Measurements from ENCODE around the gene CCDC116. TPM values are rescaled to one million over a fixed set of nuclear protein-coding genes. Genes with fewer than 3 reads are reported as not detected.
"Not testable (repeated sequence)": the region's sequence is repeated elsewhere in the genome, so short reads cannot be mapped to it uniquely, and the experiment has no call there.

CCDC116 gene
- total RNA-seq (2014; rRNA removed; shearing (Covaris generic)): 0.33 TPM in 1 of 2 replicates, not detected in the other

GRCh38 chr22:21632237-21632895 is at the start of gene CCDC116:
Gene CCDC116, plus strand, starts transcription at chr22:21632760. Its CDS starts 422 bp downstream, at chr22:21633182.
- no peak for DNase-seq (ENCODE audit: low spot score)

DNA sequence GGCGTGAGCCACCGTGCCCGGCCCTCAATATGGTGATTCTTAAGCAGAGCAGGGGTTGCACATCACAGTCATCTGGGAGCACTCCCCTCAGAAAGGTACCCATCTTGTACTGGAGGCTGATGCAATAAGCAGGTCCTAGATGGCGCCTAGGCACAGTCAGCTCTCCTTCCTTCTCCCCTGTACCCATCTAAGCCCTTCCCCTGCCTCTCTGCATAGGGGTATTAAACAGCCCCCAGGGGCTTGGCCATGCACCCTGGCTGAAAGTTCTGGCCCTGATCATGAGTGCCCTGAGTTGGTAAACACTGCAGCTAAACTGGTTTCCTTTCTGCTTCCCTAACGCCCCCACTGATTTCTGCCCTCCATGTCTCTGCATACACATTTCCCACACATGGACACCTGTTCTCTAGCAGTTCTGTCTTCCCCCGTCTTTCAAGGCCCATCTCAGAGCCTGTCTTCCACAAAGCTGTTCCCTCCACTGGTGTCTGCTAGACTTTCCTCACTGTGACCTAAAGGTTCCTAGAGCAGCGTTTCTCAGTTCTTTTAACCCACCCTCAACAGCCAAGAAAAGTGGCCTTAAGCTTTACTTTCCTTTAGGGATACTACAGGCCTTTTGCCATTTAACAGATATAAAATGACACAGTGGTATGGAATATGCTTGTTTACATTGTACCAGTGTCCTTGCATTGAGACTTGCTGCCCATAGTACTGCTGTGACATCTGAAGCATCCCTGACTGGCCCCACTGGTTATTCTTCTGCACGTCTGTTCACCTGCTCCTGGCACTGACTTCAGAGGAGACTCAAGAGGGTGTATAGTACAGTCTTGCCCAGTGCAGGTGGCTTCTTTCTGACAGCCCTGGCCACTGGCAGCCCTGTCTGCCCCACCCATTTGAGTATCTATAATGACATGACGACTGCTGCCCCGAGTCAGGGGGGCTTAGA is 49.5 kb upstream of the CCDC116 start:
- no peak for DNase-seq (ENCODE audit: low spot score)

- no peak for DNase-seq (ENCODE audit: low spot score)
Measured at GRCh38 chr22:21585389-21585788, 47.2 kb upstream of the CCDC116 start.

- DNase-seq (ENCODE audit: low spot score): no peak
Measured at GRCh38 chr22:21587803-21588611, 44.6 kb upstream of the CCDC116 start.

GRCh38 chr22:21589396-21589795 is 43.2 kb upstream of the CCDC116 start:
- DNase-seq (ENCODE audit: low spot score): no peak

DNA sequence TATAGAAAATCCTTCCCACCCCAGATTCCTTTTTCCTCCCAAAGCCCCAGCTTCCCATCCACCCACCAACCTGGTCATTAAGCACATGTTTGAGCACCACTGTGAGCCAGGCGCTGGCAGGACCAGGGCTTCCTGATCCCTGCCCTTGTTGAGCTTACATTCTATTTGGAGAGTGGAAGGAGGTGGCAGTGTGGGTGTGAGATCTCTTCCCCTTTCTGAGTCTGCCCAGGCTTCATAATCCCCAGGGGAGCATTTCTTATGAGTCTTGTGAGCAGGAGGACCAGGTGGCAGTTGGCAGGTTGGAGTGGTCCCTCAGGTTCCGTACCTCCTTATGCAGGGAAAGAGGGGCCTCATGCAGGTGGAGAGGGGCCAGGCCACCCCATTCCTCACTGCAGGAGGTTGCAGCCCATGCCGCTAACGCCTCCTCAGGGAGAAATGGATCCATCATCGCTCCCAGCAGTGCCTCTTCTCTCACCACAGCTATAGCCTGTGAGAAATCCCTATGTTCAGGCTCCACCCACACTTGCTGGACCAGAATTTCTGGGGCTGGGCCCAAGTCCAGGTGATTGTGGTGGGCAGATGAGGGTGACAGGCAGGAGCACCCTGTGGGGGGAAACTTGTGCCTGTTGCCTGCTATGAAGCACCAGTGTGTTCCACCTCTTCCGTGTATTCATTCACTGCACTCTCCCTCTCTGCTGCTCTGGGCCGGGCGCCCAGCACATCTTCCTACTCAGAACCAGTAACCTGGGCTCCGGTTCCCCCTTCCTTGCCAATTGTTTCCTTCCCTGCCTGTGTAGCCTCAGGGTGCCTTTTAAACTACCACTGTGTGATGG is 41.5 kb upstream of the CCDC116 start:
- DNase-seq (ENCODE audit: low spot score): no peak

DNA sequence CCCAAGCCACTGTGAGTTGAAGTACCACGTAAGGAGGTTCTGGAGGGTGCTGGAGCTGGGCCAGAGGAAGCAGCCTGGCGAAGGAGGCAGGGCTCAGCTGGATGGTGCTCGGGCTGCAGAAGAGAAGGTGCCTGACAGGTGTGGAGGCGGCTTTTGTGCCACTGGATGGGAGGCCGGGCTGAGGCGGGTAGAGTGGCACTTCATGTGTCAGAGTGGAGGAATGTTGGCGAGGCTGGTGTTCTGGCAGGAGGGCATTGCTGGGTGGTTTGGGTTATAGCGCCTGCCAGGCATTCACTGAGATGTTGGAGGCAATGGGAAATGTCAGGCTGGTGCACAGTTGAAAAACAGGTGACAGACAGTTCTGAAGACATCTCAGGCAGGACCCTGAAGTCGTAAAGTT is 40.9 kb upstream of the CCDC116 start:
- DNase-seq (ENCODE audit: low spot score): no peak

DNA sequence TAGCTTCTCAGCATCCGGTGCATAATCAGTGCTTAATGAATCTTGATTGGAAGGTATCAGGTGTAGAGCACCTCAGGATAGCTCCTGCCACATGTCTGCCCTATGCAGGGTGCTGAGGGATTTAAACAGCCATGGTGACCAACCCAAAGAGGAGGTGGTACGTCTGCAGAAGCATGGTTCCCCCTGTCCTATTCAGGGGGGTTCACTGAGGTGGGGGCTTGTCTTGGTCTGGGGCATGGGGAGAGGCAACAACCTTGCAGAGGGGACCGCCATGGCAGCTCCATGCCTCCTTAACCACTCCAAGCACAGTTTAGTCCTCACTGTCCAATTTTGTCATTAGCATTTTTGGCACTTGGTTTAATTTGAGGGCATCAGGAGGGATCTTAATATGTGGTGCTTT is 40.1 kb upstream of the CCDC116 start:
- DNase-seq (ENCODE audit: low spot score): no peak

DNA sequence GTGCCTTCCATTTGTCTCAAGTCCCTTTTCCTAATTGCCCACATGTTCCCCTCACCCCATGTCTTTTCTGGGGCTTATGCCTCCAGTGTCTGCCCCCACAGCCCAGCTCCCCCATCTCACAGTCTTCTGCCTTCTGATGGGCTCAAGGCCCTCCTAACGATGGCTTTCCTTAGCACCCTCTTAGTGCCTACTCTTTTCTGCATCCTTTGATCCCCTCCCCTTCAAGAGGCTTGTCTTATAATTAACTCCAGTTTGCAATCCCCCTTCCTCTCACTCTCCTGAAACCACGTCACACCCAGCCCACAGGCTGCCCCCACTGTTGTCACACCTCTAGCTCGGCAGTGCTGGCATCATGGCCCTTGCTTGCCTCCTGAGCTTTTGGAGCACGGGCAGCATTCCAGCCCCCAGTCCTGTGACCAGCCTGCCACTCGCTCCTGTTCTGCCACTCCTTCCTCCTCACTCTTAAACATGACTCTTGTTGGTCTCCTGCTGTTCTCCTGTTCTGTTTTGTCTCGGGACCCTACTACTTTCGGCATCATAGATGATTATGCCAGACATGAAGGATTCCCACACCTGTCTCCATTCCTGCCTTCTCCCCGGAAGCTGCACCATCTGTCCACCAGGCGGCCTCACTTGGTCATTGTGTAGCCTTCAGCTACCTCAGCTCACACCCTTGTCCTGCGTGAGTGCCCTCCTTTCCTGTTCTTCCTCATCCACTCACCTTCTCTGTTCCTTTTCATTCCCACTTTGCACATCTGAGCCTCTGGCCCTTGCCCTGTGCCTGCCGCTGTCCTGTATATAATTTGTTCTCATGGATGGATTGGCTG is 38.9 kb upstream of the CCDC116 start:
- DNase-seq (ENCODE audit: low spot score): peak; percentile 38

DNA sequence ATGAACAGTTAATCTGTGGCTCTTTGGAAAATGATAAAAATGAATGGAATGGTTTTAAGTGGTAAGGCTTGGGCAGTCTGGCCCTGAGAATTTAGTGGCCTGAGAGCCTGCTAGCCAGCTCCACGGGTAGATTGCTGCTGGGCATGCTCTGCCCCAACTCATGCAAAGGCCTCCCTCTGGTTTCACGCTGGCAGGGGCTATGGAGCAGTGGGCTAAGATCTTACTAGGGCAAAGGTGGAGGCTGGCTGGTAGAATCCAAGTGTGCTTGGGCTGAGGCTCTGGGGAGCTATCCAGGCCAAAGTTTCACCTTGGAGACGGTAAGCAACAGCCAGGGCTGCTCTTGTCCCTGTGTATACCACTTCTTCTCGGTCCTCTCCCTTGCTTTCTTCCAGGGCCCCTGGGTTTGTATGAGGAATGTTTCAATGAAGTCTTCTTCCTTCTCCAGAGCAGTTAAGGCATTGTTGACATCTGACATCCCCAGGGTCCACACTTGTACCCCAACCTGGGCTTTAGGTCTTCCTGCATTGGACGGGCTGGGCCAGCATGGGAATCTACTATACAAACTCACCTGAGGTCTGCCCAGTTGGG is 37.6 kb upstream of the CCDC116 start:
- no peak for DNase-seq (ENCODE audit: low spot score)

DNA sequence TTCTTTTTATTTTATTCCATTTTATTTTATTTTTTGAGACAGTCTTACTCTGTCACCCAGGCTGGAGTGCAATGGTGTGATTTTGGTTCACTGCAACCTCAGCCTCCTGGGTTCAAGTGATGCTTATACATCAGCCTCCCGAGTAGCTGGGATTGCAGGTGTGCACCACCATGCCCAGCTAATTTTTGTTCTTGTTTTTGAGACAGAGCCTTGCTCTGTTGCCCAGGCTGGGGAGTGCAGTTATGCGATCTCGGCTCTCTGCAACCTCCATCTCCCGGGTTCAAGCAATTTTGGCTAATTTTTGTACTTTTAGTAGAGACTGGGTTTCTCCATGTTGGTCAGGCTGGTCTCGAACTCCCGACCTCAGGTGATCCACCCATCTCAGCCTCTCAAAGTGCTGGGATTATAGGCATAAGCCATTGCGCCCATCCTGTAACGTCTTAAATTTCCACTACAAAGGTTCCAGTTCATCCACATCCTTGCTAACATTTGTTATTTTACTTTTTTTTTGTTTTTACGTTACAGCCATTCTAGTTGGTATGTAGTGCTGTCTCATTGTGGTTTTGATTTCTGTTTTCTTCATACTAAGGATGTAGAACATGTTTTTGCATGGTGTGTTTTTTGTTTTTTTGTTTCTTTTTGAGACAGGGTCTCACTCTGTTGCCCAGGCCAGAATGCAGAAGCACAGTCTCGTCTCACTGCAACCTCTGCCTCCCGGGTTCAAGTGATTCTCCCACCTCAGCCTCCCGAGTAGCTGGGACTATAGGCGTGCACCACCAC is 36.0 kb upstream of the CCDC116 start:
- DNase-seq (ENCODE audit: low spot score): not testable (repeated sequence)

DNA sequence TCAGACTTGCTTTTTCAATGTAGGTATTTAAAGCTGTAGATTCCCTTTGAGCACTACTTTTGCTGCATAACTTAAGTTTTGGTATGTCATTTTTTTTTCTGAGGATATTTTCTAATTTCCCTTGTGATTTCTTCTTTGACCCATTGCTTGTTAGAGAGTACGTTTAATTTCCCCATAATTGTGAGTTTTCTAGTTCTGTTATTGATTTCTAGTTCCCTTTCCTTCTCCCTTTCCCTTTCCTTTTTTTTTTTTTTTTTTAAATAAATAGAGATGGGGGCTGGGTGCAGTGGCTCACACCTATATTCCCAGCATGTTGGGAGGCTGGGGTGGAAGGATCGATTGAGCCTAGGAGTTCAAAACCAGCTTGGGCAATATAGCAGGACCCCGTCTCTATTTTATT is 34.3 kb upstream of the CCDC116 start:
- DNase-seq (ENCODE audit: low spot score): no peak

GRCh38 chr22:21599053-21599893 is 33.3 kb upstream of the CCDC116 start:
- no peak for DNase-seq (ENCODE audit: low spot score)

DNA sequence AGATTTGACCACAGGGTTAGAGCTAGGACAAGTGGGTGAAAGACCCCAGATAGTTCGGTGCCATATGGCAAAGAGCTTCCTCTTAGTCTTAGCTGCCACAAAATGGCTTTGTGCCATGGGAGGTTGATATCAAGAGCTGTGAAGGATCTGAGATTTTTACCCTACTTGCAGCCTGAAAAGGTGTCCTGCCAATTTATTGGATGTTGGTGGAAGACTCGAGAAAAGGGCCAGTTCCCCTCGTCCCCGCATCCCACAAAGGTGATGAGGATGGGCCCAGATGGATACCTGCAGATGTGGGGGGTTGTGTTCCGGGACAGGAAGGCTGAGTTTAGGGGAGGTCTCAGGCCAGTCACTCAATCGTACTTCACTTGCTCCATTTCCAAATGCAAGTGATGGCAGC is 30.0 kb upstream of the CCDC116 start:
- no peak for DNase-seq (ENCODE audit: low spot score)

DNA sequence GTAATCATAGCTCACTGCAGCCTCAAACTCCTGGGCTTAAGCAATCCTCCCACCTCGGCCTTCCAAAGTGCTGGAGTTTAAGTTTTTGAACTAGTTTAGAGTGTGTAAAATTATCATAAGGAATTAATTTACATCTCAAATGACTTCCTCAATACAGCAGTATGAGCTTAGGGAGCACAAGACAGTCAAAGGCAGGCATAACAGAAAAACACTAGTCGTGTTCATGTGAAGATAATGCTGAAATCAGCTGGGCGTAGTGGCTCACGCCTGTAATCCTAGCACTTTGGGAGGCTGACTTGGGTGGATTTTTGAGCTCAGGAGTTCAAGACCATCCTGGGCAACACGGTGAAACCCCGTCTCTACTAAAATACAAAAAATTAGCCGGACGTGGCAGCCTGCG is 28.6 kb upstream of the CCDC116 start:
- no peak for DNase-seq (ENCODE audit: low spot score)

DNA sequence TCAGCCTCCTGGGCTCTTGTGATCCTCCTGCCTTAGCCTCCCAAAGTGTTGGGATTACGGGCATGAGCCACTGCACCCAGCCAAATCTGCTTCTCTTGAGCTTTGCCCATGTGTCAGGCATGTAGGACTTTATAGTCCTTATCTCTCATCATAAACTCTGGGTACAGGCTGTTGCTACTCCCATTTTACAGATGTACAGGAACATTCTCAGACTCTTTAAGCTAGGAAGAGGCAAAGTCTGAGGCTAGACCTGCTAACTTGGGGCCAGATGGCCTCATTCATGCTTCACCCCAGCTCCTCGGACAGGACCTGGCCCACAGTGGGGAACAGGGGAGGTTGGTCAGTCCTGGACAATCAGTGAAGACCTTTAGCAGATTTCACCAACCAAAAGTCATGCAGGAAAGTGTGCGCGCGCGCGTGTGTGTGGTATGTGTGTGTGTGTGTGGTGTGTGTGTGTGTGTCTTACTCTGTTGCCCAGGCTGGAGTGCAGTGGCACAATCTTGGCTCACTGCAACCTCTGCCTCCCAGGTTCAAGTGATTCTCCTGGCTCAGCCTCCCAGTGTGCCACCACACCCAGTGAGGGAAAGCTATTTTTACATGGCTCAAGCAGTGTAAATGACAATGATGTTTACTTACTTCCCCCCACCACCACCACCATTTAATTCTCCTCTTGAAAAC is 26.5 kb upstream of the CCDC116 start:
- no peak for DNase-seq (ENCODE audit: low spot score)

DNA sequence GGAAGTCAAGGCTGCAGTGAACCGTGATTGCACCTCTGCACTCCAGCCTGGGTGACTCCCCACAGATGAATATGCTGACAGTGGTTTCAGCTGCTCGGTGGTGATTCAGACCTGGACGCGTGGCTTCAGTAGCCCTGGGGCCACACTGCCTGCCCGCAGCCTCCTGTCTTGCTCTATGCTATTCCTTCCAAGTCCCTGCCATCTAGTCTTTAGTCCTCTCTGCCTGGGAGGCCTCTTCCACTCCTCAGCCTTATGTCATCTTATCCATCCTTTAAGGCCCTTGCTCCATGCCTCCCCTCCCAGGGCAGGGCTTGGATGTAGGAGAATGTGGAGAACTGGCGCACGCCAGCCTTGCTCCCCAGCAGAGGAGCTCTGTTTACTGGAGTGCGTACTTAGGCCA is 25.8 kb upstream of the CCDC116 start:
- no peak for DNase-seq (ENCODE audit: low spot score)
